Calu3 (cell line): ENCODE results near the gene ZNF892. TPM values are rescaled to one million over a fixed set of nuclear protein-coding genes. Genes with fewer than 3 reads are reported as not detected.

Experiments
- BruUV-seq: library from RNA; stranded (reverse); fragments of 400-500 nt; replicated peaks from 2 replicates; lab custom pipeline; 2021; lab: Mats Ljungman, UMichigan
- CTCF ChIA-PET: fragments of 300-600 bp; sonication (Branson Sonifier 250); formaldehyde crosslinking; loops from one replicate; lab custom pipeline; 2022; ENCODE audit warnings: antibody characterized with exemption; lab: Charles Lee
- DNase-seq: peaks from one replicate; pipeline ENCODE4 v3.0.0; 2022
- H3K27ac Mint-ChIP-seq: one replicate; pipeline ENCODE4 v1.8.0; 2022; ENCODE audit warnings: mixed read lengths; ENCODE audit not compliant: unreplicated experiment
- H3K27me3 Mint-ChIP-seq: one replicate; pipeline ENCODE4 v1.8.0; 2022; ENCODE audit warnings: mixed read lengths; ENCODE audit not compliant: unreplicated experiment
- H3K36me3 Mint-ChIP-seq: one replicate; pipeline ENCODE4 v1.8.0; 2022; ENCODE audit warnings: mild to moderate bottlenecking, moderate library complexity, mixed read lengths; ENCODE audit not compliant: insufficient read depth, unreplicated experiment
- H3K4me1 Mint-ChIP-seq: one replicate; pipeline ENCODE4 v1.8.0; 2022; ENCODE audit warnings: mild to moderate bottlenecking, low read depth, mixed read lengths; ENCODE audit not compliant: unreplicated experiment
- H3K4me3 Mint-ChIP-seq: one replicate; pipeline ENCODE4 v1.8.0; 2022; ENCODE audit warnings: mild to moderate bottlenecking, low read depth, moderate library complexity, mixed read lengths; ENCODE audit not compliant: unreplicated experiment
- H3K9me3 Mint-ChIP-seq: one replicate; pipeline ENCODE4 v1.8.0; 2022; ENCODE audit warnings: low read depth, mixed read lengths; ENCODE audit not compliant: unreplicated experiment
- intact Hi-C: fragments of 100-400 bp; cut with micrococcal nuclease; formaldehyde crosslinking; loops from one replicate; pipeline ENCODE4 v1.10.0; 2022; ENCODE audit not compliant: unreplicated experiment
- total RNA-seq: library from RNA; stranded (reverse); gene quantifications from 2 replicates; pipeline ENCODE4 v1.2.3, GENCODE V29; 2022
- TF ChIP-seq, protein P1 (sequence below): fragments of 200-600 bp; IDR thresholded peaks from one replicate; pipeline ENCODE4 v1.8.0; 2022; ENCODE audit warnings: antibody characterized with exemption; ENCODE audit not compliant: unreplicated experiment

The ZNF892 gene
- total RNA-seq, 1 experiment from 2014 or later = 6.6 TPM

GRCh38 chr2:95220449-95220848 is 13.1 kb downstream of the ZNF892 start:
- intact Hi-C loops = no loop called here
- no TSS peak for BruUV-seq
- Mint-ChIP-seq H3K36me3 (peaks cover 5% of the 10 kb centered on the region), H3K4me3 (no peak overlapping the region), H3K27me3 (no peaks in the 10 kb centered on the region), H3K27ac (no peak overlapping the region), H3K4me1 (no peaks in the 10 kb centered on the region), H3K9me3 (peaks cover 33% of the 10 kb centered on the region)
- no peak for DNase-seq
- CTCF ChIA-PET = no interaction called here
- TF ChIP-seq, protein P1, sequence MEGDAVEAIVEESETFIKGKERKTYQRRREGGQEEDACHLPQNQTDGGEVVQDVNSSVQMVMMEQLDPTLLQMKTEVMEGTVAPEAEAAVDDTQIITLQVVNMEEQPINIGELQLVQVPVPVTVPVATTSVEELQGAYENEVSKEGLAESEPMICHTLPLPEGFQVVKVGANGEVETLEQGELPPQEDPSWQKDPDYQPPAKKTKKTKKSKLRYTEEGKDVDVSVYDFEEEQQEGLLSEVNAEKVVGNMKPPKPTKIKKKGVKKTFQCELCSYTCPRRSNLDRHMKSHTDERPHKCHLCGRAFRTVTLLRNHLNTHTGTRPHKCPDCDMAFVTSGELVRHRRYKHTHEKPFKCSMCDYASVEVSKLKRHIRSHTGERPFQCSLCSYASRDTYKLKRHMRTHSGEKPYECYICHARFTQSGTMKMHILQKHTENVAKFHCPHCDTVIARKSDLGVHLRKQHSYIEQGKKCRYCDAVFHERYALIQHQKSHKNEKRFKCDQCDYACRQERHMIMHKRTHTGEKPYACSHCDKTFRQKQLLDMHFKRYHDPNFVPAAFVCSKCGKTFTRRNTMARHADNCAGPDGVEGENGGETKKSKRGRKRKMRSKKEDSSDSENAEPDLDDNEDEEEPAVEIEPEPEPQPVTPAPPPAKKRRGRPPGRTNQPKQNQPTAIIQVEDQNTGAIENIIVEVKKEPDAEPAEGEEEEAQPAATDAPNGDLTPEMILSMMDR = no peak

DNA sequence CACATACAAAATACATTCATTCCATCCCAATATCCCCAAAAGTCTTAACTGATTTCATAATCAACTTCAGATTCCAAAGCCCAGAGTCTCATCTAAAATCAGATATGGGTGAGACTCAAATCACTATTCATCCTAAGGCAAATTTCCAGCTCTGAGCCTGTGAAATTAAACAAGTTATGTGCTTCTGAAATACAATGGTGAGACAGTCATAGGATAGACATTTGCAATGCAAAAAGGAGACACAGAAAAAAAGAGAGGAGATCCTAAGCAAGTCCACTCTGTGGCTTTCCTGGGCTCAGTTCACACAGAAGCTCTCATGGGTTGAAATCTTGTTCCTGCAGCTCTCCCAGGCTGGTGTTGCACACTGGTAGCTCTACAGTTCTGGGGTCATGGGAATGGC is 18.3 kb downstream of the ZNF892 start:
- Mint-ChIP-seq H3K27me3 (no peaks in the 10 kb centered on the region), H3K4me1 (no peaks in the 10 kb centered on the region), H3K36me3 (no peaks in the 10 kb centered on the region), H3K9me3 (peaks cover 14% of the 10 kb centered on the region), H3K4me3 (no peak overlapping the region), H3K27ac (no peak overlapping the region)
- DNase-seq = no peak
- TF ChIP-seq, protein P1 = no peak
- CTCF ChIA-PET = no interaction called here
- no TSS peak for BruUV-seq
- intact Hi-C loops = no loop called here

- CTCF ChIA-PET = interaction anchor here (0.6 to 2.3 kb wide), 10 partner anchors 9 to 157 kb away, joined by 3 to 20 read pairs (median 5); partner anchors contain the start of gene PROM2
- Mint-ChIP-seq H3K9me3 (peaks cover 4% of the 10 kb centered on the region), H3K27ac (no peak overlapping the region), H3K27me3 (no peaks in the 10 kb centered on the region), H3K4me3 (no peak overlapping the region), H3K36me3 (no peaks in the 10 kb centered on the region), H3K4me1 (no peaks in the 10 kb centered on the region)
- intact Hi-C loops = loop anchor here (1.0 to 2.0 kb wide), 2 partner anchors 84 to 497 kb away; no protein-coding TSS in a partner anchor
- BruUV-seq = no TSS peak
- DNase-seq = peak; percentile 75
- TF ChIP-seq, protein P1 = peak; percentile 88
Observed at GRCh38 chr2:95231723-95232122, 24.4 kb downstream of the ZNF892 start.

- BruUV-seq = no TSS peak
- DNase-seq = no peak
- no peaks in the 10 kb centered on the region for H3K4me1 Mint-ChIP-seq
- intact Hi-C loops = no loop called here
- H3K27me3 Mint-ChIP-seq = no peaks in the 10 kb centered on the region
- no peak overlapping the region for H3K27ac Mint-ChIP-seq
- no peaks in the 10 kb centered on the region for H3K36me3 Mint-ChIP-seq
- TF ChIP-seq, protein P1 = no peak
- no peak overlapping the region for H3K4me3 Mint-ChIP-seq
- CTCF ChIA-PET = interaction anchor here (0.6 to 2.3 kb wide), 8 partner anchors 9 to 157 kb away, joined by 3 to 20 read pairs (median 5); no protein-coding TSS in a partner anchor
- H3K9me3 Mint-ChIP-seq = peaks cover 4% of the 10 kb centered on the region
Observed at GRCh38 chr2:95232232-95232631, 24.9 kb downstream of the ZNF892 start.
